Neural crest cell (in vitro differentiated cells): ENCODE results near the gene HLF. TPM values are rescaled to one million over a fixed set of nuclear protein-coding genes. Genes with fewer than 3 reads are reported as not detected.
A peak's percentile ranks its signal among the peaks of the same experiment; 100 is the strongest.

ENCODE experiments used
- DNase-seq: peaks from one replicate; pipeline ENCODE4 v3.0.0; 2021; ENCODE audit warnings: low read depth, mixed read lengths, low spot score
- H3K27ac Mint-ChIP-seq: one replicate; pipeline ENCODE4 v1.8.0; 2021; ENCODE audit warnings: mild to moderate bottlenecking, mixed read lengths; ENCODE audit not compliant: unreplicated experiment
- H3K27me3 Mint-ChIP-seq: 2 replicates; pipeline ENCODE4 v1.8.0; 2021; ENCODE audit warnings: low read depth, mild to moderate bottlenecking, mixed read lengths
- H3K36me3 Mint-ChIP-seq: 2 replicates; pipeline ENCODE4 v1.8.0; 2021; ENCODE audit warnings: low read depth, mild to moderate bottlenecking, mixed read lengths
- H3K4me1 Mint-ChIP-seq: 2 replicates; pipeline ENCODE4 v1.8.0; 2021; ENCODE audit warnings: mixed read lengths
- H3K4me3 Mint-ChIP-seq: one replicate; pipeline ENCODE4 v1.8.0; 2021; ENCODE audit warnings: mild to moderate bottlenecking, mixed read lengths
- H3K9me3 Mint-ChIP-seq: 2 replicates; pipeline ENCODE4 v1.8.0; 2021; ENCODE audit warnings: mixed read lengths
- total RNA-seq: library from RNA; stranded (reverse); gene quantifications from 2 replicates; pipeline ENCODE4 v1.2.1, GENCODE V29; 2021
- TF ChIP-seq, protein P1 (sequence below): fragments of 200-600 bp; sonication (generic); conservative IDR thresholded peaks from 2 replicates; pipeline ENCODE4 v1.5.0; 2021; ENCODE audit warnings: antibody characterized with exemption, mild to moderate bottlenecking

Gene HLF
- total RNA-seq, 1 donor from 2014 or later, result not detected

- no peak overlapping the region for H3K4me3 Mint-ChIP-seq
- H3K36me3 Mint-ChIP-seq, result no peaks in the 10 kb centered on the region
- H3K27me3 Mint-ChIP-seq, result no peaks in the 10 kb centered on the region
- no peak for DNase-seq
- no peaks in the 10 kb centered on the region for H3K9me3 Mint-ChIP-seq
- H3K27ac Mint-ChIP-seq, result no peak overlapping the region
- peaks cover 9% of the 10 kb centered on the region for H3K4me1 Mint-ChIP-seq
- TF ChIP-seq, protein P1, sequence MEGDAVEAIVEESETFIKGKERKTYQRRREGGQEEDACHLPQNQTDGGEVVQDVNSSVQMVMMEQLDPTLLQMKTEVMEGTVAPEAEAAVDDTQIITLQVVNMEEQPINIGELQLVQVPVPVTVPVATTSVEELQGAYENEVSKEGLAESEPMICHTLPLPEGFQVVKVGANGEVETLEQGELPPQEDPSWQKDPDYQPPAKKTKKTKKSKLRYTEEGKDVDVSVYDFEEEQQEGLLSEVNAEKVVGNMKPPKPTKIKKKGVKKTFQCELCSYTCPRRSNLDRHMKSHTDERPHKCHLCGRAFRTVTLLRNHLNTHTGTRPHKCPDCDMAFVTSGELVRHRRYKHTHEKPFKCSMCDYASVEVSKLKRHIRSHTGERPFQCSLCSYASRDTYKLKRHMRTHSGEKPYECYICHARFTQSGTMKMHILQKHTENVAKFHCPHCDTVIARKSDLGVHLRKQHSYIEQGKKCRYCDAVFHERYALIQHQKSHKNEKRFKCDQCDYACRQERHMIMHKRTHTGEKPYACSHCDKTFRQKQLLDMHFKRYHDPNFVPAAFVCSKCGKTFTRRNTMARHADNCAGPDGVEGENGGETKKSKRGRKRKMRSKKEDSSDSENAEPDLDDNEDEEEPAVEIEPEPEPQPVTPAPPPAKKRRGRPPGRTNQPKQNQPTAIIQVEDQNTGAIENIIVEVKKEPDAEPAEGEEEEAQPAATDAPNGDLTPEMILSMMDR, result no peak
These were observed 89.2 kb downstream of the HLF start for GRCh38 chr17:55354010-55354409.

DNA sequence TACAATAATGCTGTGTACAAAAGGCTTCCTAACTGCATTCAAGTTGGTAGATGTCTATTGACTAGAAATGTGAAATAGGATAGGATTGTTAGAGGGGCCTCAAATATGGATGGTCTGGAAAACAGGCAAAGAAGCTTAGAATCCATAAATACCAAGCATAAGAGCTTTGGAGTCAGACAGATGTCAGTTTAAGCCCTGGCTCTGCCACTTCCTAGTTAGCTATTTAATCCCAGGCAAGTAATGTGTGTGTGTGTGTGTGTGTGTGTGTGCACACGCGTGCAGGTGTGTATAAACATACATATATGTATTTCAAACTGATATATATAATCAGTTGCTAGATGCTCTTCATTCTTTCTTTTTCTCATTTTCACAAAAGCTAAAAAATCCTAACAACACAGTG, 90.2 kb downstream of the HLF start:
- H3K27ac Mint-ChIP-seq, result no peak overlapping the region
- H3K27me3 Mint-ChIP-seq, result no peaks in the 10 kb centered on the region
- no peaks in the 10 kb centered on the region for H3K36me3 Mint-ChIP-seq
- H3K4me1 Mint-ChIP-seq, result peaks cover 9% of the 10 kb centered on the region
- no peak for DNase-seq
- H3K4me3 Mint-ChIP-seq, result no peak overlapping the region
- TF ChIP-seq, protein P1, result no peak
- H3K9me3 Mint-ChIP-seq, result no peaks in the 10 kb centered on the region

GRCh38 chr17:55356434-55357328, 91.9 kb downstream of the HLF start:
- Mint-ChIP-seq H3K36me3 (no peaks in the 10 kb centered on the region), H3K27me3 (no peaks in the 10 kb centered on the region)

GRCh38 chr17:55360971-55361370, 96.2 kb downstream of the HLF start:
- Mint-ChIP-seq H3K4me1 (peaks cover 7% of the 10 kb centered on the region), H3K36me3 (no peaks in the 10 kb centered on the region), H3K9me3 (peaks cover 13% of the 10 kb centered on the region), H3K27me3 (no peaks in the 10 kb centered on the region), H3K4me3 (no peak overlapping the region), H3K27ac (no peak overlapping the region)
- TF ChIP-seq, protein P1, result no peak
- DNase-seq, result no peak

More at GRCh38 chr17:55356434-55357328, 91.9 kb downstream of the HLF start:
- H3K4me3 Mint-ChIP-seq, result no peak overlapping the region
- peaks cover 4% of the 10 kb centered on the region for H3K4me1 Mint-ChIP-seq
- no peak overlapping the region for H3K27ac Mint-ChIP-seq
- TF ChIP-seq, protein P1, result peak; percentile 80
- peak; percentile 70 for DNase-seq
- H3K9me3 Mint-ChIP-seq, result peaks cover 4% of the 10 kb centered on the region

GRCh38 chr17:55363033-55363432, 98.3 kb downstream of the HLF start:
- H3K36me3 Mint-ChIP-seq, result no peaks in the 10 kb centered on the region
- DNase-seq, result no peak
- peaks cover 6% of the 10 kb centered on the region for H3K4me1 Mint-ChIP-seq
- H3K9me3 Mint-ChIP-seq, result peaks cover 16% of the 10 kb centered on the region
- TF ChIP-seq, protein P1, result no peak
- H3K27ac Mint-ChIP-seq, result no peak overlapping the region
- H3K27me3 Mint-ChIP-seq, result no peaks in the 10 kb centered on the region
- H3K4me3 Mint-ChIP-seq, result no peak overlapping the region
